Mesendoderm (in vitro differentiated cells): ENCODE data around the gene SETX.

ENCODE experiments used
- DNase-seq: peaks from one replicate; pipeline ENCODE4 v3.0.0; 2013
- H2AK5ac ChIP-seq: 2 replicates; pipeline ENCODE4 v1.6.1; 2013; ENCODE audit warnings: low read length, inconsistent platforms
- H2BK120ac ChIP-seq: 2 replicates; pipeline ENCODE4 v1.6.1; 2013; ENCODE audit warnings: low read depth, mild to moderate bottlenecking, low read length, moderate library complexity, mixed read lengths
- H2BK15ac ChIP-seq: replicated peaks from 2 replicates; pipeline ENCODE4 v1.6.1; 2013; ENCODE audit warnings: low read depth, mild to moderate bottlenecking, moderate library complexity
- H2BK5ac ChIP-seq: 2 replicates; pipeline ENCODE4 v1.6.1; 2013; ENCODE audit warnings: low read length, inconsistent platforms
- H3K18ac ChIP-seq: 2 replicates; pipeline ENCODE4 v1.6.1; 2013; ENCODE audit warnings: mild to moderate bottlenecking, low read length, mixed read lengths
- H3K23ac ChIP-seq: one replicate; pipeline ENCODE4 v1.6.1; 2013; ENCODE audit warnings: low read length
- H3K27ac ChIP-seq: 2 replicates; pipeline ENCODE4 v1.5.1; 2013; ENCODE audit warnings: low read depth, mild to moderate bottlenecking, inconsistent platforms, low read length, moderate library complexity
- H3K27me3 ChIP-seq: 2 replicates; pipeline ENCODE4 v1.6.1; 2013; ENCODE audit warnings: low read length, control low read depth, mild to moderate bottlenecking, inconsistent platforms; ENCODE audit not compliant: insufficient read depth, poor library complexity
- H3K36me3 ChIP-seq: 2 replicates; pipeline ENCODE4 v1.6.1; 2013; ENCODE audit warnings: low read length, inconsistent platforms; ENCODE audit not compliant: control insufficient read depth, insufficient read depth
- H3K4ac ChIP-seq: one replicate; pipeline ENCODE4 v1.6.1; 2013; ENCODE audit warnings: low read depth, mild to moderate bottlenecking, low read length, moderate library complexity
- H3K4me1 ChIP-seq: 2 replicates; pipeline ENCODE4 v1.6.1; 2013; ENCODE audit warnings: low read depth, low read length, inconsistent platforms; ENCODE audit not compliant: control insufficient read depth
- H3K4me2 ChIP-seq: 2 replicates; pipeline ENCODE4 v1.6.1; 2013; ENCODE audit warnings: low read length
- H3K4me3 ChIP-seq: 2 replicates; pipeline ENCODE4 v1.5.1; 2013; ENCODE audit warnings: mild to moderate bottlenecking, low read length
- H3K56ac ChIP-seq: one replicate; pipeline ENCODE4 v1.6.1; 2013; ENCODE audit warnings: low read length
- H3K79me1 ChIP-seq: 2 replicates; pipeline ENCODE4 v1.6.1; 2013; ENCODE audit warnings: low read length, inconsistent platforms
- H3K79me2 ChIP-seq: 2 replicates; pipeline ENCODE4 v1.6.1; 2013; ENCODE audit warnings: mild to moderate bottlenecking, low read length; ENCODE audit not compliant: control insufficient read depth, insufficient read depth
- H3K9ac ChIP-seq: 2 replicates; pipeline ENCODE4 v1.6.1; 2013; ENCODE audit warnings: low read length, inconsistent platforms
- H4K5ac ChIP-seq: one replicate; pipeline ENCODE4 v1.6.1; 2013; ENCODE audit warnings: low read length
- H4K8ac ChIP-seq: one replicate; pipeline ENCODE4 v1.6.1; 2013; ENCODE audit warnings: low read depth, mild to moderate bottlenecking, control low read depth, low read length, moderate library complexity
- WGBS: extraction: QIAGEN DNeasy Blood & Tissue Kit; methylation state at CpG from one replicate; pipeline ENCODE4 v1.1.7; 2013; ENCODE audit warnings: low lambda C conversion rate, missing lambda C conversion rate; ENCODE audit not compliant: insufficient coverage; ENCODE audit errors: extremely low coverage; 5-methylcytosine and 5-hydroxymethylcytosine counted together

Gene SETX

DNA sequence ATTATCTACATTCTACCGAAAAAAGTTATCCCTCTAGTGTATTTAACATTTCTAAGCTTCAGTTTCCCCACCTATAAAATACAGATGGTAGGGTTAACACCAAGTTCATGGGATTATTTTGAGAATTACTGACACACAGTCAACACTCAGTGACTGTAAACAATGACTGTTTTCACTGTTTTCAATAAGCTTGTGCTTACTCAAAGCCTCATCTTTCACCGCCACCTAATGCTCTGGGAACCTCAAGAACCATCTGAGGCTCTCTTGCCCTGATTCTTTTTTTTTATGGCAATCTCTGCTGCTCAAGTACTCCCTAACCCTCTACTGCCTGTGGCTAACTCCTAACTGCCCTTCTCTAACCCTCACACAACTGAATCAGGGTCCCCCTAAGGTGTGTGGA, 59.6 kb downstream of the SETX start:
- peaks cover 2% of the 10 kb centered on the region for H3K79me1 ChIP-seq
- H2BK120ac ChIP-seq: no peak overlapping the region
- H2AK5ac ChIP-seq: no peak overlapping the region
- no CpG with 5 or more reads among the region's 2 CpGs for WGBS
- H3K36me3 ChIP-seq: peaks cover 10% of the 10 kb centered on the region
- no peak overlapping the region for H3K18ac ChIP-seq
- H3K4me3 ChIP-seq: no peak overlapping the region
- no peak overlapping the region for H3K56ac ChIP-seq
- no peak overlapping the region for H4K8ac ChIP-seq
- DNase-seq: no peak
- no peaks in the 10 kb centered on the region for H3K79me2 ChIP-seq
- no peak overlapping the region for H3K9ac ChIP-seq
- H3K23ac ChIP-seq: no peak overlapping the region
- H2BK5ac ChIP-seq: no peak overlapping the region
- H3K27me3 ChIP-seq: no peaks in the 10 kb centered on the region
- H3K27ac ChIP-seq: no peak overlapping the region
- H3K4me2 ChIP-seq: no peak overlapping the region
- no peak overlapping the region for H3K4ac ChIP-seq
- H3K4me1 ChIP-seq: peaks cover 2% of the 10 kb centered on the region
- H4K5ac ChIP-seq: no peak overlapping the region
- H2BK15ac ChIP-seq: no peak overlapping the region

DNA sequence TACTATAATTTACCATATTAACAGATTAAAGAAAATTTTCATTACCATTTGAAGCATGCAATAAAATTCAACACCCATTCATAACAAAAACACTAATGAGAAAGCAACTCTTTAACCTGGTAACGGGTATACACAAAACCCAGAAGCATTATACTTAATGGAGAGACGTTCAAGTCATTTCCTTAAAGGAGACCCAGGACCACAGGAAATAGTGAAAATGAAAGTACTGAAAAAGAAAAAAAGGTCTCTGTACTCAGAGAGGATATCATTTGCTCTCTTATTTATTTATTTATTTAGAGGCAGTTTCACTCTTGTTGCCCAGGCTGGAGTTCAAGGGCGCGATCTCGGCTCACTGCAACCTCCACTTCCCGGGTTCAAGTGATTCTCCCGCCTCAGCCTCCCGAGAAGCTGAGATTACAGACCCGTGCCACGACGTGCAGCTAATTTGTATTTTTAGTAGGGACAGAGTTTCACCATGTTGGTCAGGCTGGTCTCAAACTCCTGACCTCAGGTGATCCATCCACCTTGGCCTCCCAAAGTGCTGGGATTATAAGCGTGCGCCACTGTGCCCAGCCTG, 61.6 kb downstream of the SETX start:
- no peak for DNase-seq
- Histone ChIP-seq H3K4me1 (peaks cover 2% of the 10 kb centered on the region), H2BK15ac (no peak overlapping the region), H3K4me3 (no peak overlapping the region), H3K4ac (no peak overlapping the region), H4K5ac (no peak overlapping the region), H2BK5ac (no peak overlapping the region), H3K56ac (no peak overlapping the region), H3K18ac (no peak overlapping the region), H3K79me2 (no peaks in the 10 kb centered on the region), H2BK120ac (no peak overlapping the region), H3K4me2 (no peak overlapping the region), H3K23ac (no peak overlapping the region), H4K8ac (no peak overlapping the region), H3K36me3 (peaks cover 7% of the 10 kb centered on the region), H3K9ac (no peak overlapping the region), H2AK5ac (no peak overlapping the region), H3K27ac (no peak overlapping the region), H3K27me3 (no peaks in the 10 kb centered on the region), H3K79me1 (peaks cover 2% of the 10 kb centered on the region)
- WGBS: no CpG with 5 or more reads among the region's 13 CpGs

- H3K4me3 ChIP-seq: no peak overlapping the region
- no peak overlapping the region for H2BK15ac ChIP-seq
- no peak overlapping the region for H3K4me2 ChIP-seq
- H3K79me2 ChIP-seq: no peaks in the 10 kb centered on the region
- no peak overlapping the region for H4K8ac ChIP-seq
- no peak for DNase-seq
- no peak overlapping the region for H3K4ac ChIP-seq
- no peaks in the 10 kb centered on the region for H3K79me1 ChIP-seq
- no peak overlapping the region for H3K27ac ChIP-seq
- no peak overlapping the region for H2BK120ac ChIP-seq
- H3K4me1 ChIP-seq: no peaks in the 10 kb centered on the region
- no peak overlapping the region for H2BK5ac ChIP-seq
- no peak overlapping the region for H4K5ac ChIP-seq
- H3K18ac ChIP-seq: no peak overlapping the region
- H3K36me3 ChIP-seq: peaks cover 8% of the 10 kb centered on the region
- no peak overlapping the region for H3K9ac ChIP-seq
- H3K27me3 ChIP-seq: no peaks in the 10 kb centered on the region
- WGBS: no CpG with 5 or more reads among the region's 2 CpGs
- no peak overlapping the region for H3K56ac ChIP-seq
- H2AK5ac ChIP-seq: no peak overlapping the region
- H3K23ac ChIP-seq: no peak overlapping the region
Observed at GRCh38 chr9:132288966-132289365, 65.8 kb downstream of the SETX start.

- no CpG with 5 or more reads among the region's 1 CpG for WGBS
Observed at GRCh38 chr9:132288361-132288760, 66.4 kb downstream of the SETX start.

DNA sequence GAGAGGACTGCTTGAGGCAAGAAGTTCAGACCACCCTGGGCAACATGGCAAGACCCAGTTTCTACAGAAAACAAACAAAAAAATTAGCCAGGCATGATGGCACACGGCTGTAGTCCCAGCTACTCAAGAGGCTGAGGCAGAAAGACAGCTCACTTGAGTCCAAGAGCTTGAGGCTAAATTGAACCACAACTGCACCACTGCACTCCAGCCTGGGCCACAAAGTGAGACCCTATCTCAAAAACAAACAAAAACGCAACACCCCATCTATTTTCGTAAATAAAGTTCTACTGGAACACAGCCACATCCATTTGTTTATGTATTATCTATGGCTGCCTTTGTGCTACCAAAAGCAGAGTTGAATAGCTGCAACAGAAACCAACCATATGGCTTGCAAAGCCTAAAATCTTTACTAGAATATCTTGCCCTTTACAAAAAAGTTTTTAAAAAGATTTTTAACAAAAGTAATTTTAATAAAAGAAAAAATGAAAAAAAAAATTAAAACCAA, 67.5 kb downstream of the SETX start:
- no peak overlapping the region for H2AK5ac ChIP-seq
- WGBS: no CpG with 5 or more reads among the region's 3 CpGs
- no peak overlapping the region for H3K4me2 ChIP-seq
- no peak overlapping the region for H3K23ac ChIP-seq
- H2BK5ac ChIP-seq: no peak overlapping the region
- H3K4ac ChIP-seq: no peak overlapping the region
- no peak overlapping the region for H3K9ac ChIP-seq
- H3K4me1 ChIP-seq: no peaks in the 10 kb centered on the region
- H3K36me3 ChIP-seq: peaks cover 11% of the 10 kb centered on the region
- H3K56ac ChIP-seq: no peak overlapping the region
- H2BK15ac ChIP-seq: no peak overlapping the region
- H2BK120ac ChIP-seq: no peak overlapping the region
- no peak for DNase-seq
- no peaks in the 10 kb centered on the region for H3K79me2 ChIP-seq
- no peak overlapping the region for H3K27ac ChIP-seq
- H3K18ac ChIP-seq: no peak overlapping the region
- H4K5ac ChIP-seq: no peak overlapping the region
- H3K79me1 ChIP-seq: no peaks in the 10 kb centered on the region
- no peak overlapping the region for H4K8ac ChIP-seq
- H3K27me3 ChIP-seq: no peaks in the 10 kb centered on the region
- no peak overlapping the region for H3K4me3 ChIP-seq

More at GRCh38 chr9:132288361-132288760, 66.4 kb downstream of the SETX start:
- H3K23ac ChIP-seq: no peak overlapping the region
- H3K27me3 ChIP-seq: no peaks in the 10 kb centered on the region
- H3K4me3 ChIP-seq: no peak overlapping the region
- no peak overlapping the region for H3K4me2 ChIP-seq
- peaks cover 9% of the 10 kb centered on the region for H3K36me3 ChIP-seq
- H3K79me2 ChIP-seq: no peaks in the 10 kb centered on the region
- H3K4ac ChIP-seq: no peak overlapping the region
- DNase-seq: no peak
- H3K18ac ChIP-seq: no peak overlapping the region
- H3K79me1 ChIP-seq: no peaks in the 10 kb centered on the region
- no peak overlapping the region for H2BK120ac ChIP-seq
- no peak overlapping the region for H4K8ac ChIP-seq
- H2AK5ac ChIP-seq: no peak overlapping the region
- no peak overlapping the region for H4K5ac ChIP-seq
- H2BK5ac ChIP-seq: no peak overlapping the region
- H3K27ac ChIP-seq: no peak overlapping the region
- no peak overlapping the region for H2BK15ac ChIP-seq
- no peak overlapping the region for H3K56ac ChIP-seq
- H3K9ac ChIP-seq: no peak overlapping the region
- no peaks in the 10 kb centered on the region for H3K4me1 ChIP-seq

DNA sequence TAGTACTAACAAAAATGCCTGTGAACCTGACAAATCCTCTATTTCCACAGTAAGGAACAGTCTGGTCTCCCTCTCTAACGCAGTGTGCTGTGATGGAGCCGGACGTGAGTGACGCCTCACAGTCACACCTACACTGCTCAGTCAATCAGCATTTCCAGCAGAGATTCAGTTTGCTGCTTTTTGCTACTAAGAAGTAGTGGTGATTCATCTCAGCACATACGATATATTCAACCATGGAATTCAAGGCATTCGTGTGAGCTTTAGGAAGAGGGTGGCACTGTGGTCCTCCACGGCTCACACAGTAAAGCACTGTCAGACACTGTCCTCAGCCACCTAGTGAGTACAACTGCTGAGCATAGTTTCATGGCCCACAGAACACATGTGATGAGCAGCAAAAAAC, 70.9 kb downstream of the SETX start:
- Histone ChIP-seq H3K79me1 (no peaks in the 10 kb centered on the region), H3K79me2 (no peaks in the 10 kb centered on the region), H2BK5ac (no peak overlapping the region), H3K23ac (no peak overlapping the region), H3K56ac (no peak overlapping the region), H2AK5ac (no peak overlapping the region), H3K9ac (no peak overlapping the region), H3K36me3 (peaks cover 14% of the 10 kb centered on the region), H3K27ac (no peak overlapping the region), H3K18ac (no peak overlapping the region), H4K5ac (no peak overlapping the region), H3K4me3 (no peak overlapping the region), H3K4me1 (no peaks in the 10 kb centered on the region), H2BK120ac (no peak overlapping the region), H4K8ac (no peak overlapping the region), H3K27me3 (no peaks in the 10 kb centered on the region), H2BK15ac (no peak overlapping the region), H3K4ac (no peak overlapping the region), H3K4me2 (no peak overlapping the region)
- no CpG with 5 or more reads among the region's 7 CpGs for WGBS
- DNase-seq: no peak
